GM18951 (cell line): Measurements from ENCODE around the gene MYO3A.

ENCODE experiments used
- POLR2A ChIP-seq: IDR thresholded peaks from 4 replicates; pipeline ENCODE4 v1.6.1; 2011; ENCODE audit warnings: mild to moderate bottlenecking; ENCODE audit not compliant: insufficient read length, insufficient read depth; ENCODE audit errors: extremely low read depth
- in situ Hi-C: fragments of 300-500 bp; cut with MboI; formaldehyde crosslinking; loops from one replicate; pipeline ENCODE4 v1.12.0; 2022; ENCODE audit warnings: low sequenced_read_pairs, mixed read lengths, inconsistent platforms; ENCODE audit not compliant: unreplicated experiment

MYO3A gene

GRCh38 chr10:25933653-25934608 lies at the start of gene MYO3A:
Gene MYO3A (plus strand): TSS chr10:25934229. CDS start chr10:25952111, 17,882 bp downstream.
- in situ Hi-C loops, result no loop called here
- no peak for TF ChIP-seq POLR2A

- TF ChIP-seq POLR2A, result no peak
- in situ Hi-C loops, result no loop called here
Observed at GRCh38 chr10:25888627-25889026, 45.4 kb upstream of the MYO3A start.

- in situ Hi-C loops, result no loop called here
- TF ChIP-seq POLR2A, result no peak
Observed at GRCh38 chr10:25890995-25891394, 43.0 kb upstream of the MYO3A start.

GRCh38 chr10:25895856-25896255 lies 38.2 kb upstream of the MYO3A start:
- no peak for TF ChIP-seq POLR2A
- in situ Hi-C loops, result no loop called here

GRCh38 chr10:25896421-25896820 lies 37.6 kb upstream of the MYO3A start:
- TF ChIP-seq POLR2A, result no peak
- in situ Hi-C loops, result no loop called here

GRCh38 chr10:25899304-25899703 lies 34.7 kb upstream of the MYO3A start:
- in situ Hi-C loops, result no loop called here
- no peak for TF ChIP-seq POLR2A

GRCh38 chr10:25901199-25901598 lies 32.8 kb upstream of the MYO3A start:
- in situ Hi-C loops, result no loop called here
- TF ChIP-seq POLR2A, result no peak

GRCh38 chr10:25902002-25902401 lies 32.0 kb upstream of the MYO3A start:
- in situ Hi-C loops, result no loop called here
- no peak for TF ChIP-seq POLR2A

- in situ Hi-C loops, result no loop called here
- TF ChIP-seq POLR2A, result no peak
Observed at GRCh38 chr10:25907261-25907660, 26.8 kb upstream of the MYO3A start.

GRCh38 chr10:25912866-25913265 lies 21.2 kb upstream of the MYO3A start:
- in situ Hi-C loops, result no loop called here
- TF ChIP-seq POLR2A, result no peak

GRCh38 chr10:25914776-25915175 lies 19.3 kb upstream of the MYO3A start:
- TF ChIP-seq POLR2A, result no peak
- in situ Hi-C loops, result no loop called here

GRCh38 chr10:25934621-25935139 lies 651 bp downstream of the MYO3A start:
- in situ Hi-C loops, result no loop called here
- TF ChIP-seq POLR2A, result no peak

- in situ Hi-C loops, result no loop called here
- TF ChIP-seq POLR2A, result no peak
Observed at GRCh38 chr10:25938405-25938804, 4.4 kb downstream of the MYO3A start.

GRCh38 chr10:25944771-25945170 lies 10.7 kb downstream of the MYO3A start:
- no peak for TF ChIP-seq POLR2A
- in situ Hi-C loops, result no loop called here

- in situ Hi-C loops, result no loop called here
- no peak for TF ChIP-seq POLR2A
Observed at GRCh38 chr10:25952857-25953256, 18.8 kb downstream of the MYO3A start.

GRCh38 chr10:25954851-25955250 lies 20.8 kb downstream of the MYO3A start:
- in situ Hi-C loops, result no loop called here
- no peak for TF ChIP-seq POLR2A
